ENCODE results near the gene VEGFB.

The VEGFB gene

DNA sequence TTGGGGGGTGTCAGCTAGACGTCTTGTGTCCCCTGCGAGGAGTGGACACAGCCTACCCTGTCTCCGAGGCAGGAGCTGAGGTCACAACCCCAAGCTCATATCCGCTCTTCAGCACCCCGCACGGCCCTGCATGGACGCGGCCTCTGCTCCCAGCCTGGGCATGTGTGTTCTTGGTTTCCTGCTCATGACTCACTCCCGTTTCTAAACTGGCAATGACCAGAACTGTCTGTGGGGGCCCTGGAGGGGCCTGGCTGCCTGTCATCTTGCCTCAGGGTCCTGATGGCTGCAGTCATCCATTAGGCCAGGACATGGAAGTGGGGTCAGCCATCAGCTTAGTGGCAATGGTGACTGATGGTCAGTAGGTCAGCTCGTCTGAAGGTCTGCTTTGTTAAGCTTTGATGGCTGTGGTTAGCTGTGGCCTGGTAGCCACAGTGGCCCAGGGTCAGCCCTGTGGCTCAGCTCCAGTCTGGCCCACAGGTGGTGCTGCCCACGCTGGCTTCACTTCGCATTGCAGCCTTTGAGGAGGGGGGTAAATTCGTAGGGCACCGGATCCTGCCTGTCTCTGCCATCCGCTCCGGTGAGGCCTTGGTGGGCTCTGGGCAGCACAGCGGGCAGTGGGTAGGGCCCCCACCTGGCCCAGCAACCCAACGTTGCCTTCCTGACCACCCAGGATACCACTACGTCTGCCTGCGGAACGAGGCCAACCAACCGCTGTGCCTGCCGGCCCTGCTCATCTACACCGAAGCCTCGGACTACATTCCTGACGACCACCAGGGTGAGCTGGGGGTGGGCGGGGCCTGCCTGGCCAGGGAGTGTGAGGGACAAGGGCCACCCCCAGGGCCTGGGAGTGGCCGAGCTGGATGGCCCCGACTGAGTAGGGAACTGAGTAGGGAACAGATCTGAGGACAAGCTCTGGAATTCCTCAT, 28.9 kb downstream of the VEGFB start:
- no peak for DNase-seq

DNA sequence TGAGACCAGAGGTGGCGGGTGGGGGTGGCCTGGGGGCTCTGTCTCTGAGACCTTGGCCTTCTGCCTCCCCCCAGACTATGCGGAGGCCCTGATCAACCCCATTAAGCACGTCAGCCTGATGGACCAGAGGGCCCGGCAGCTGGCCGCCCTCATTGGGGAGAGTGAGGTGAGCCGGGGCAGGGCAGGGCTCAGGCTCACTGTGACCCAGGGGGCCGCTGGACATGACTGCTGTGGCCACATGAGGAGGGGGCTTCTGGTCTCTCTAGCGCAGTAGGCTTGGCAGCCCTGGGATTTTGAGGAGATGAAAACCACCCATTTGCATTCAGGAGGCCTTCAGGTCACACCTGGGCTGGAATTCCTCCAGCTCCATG, 29.5 kb downstream of the VEGFB start:
- no peak for DNase-seq

- no peak for DNase-seq
Observed at GRCh38 chr11:64264371-64264852, 30.0 kb downstream of the VEGFB start.

GRCh38 chr11:64265176-64266160, 31.1 kb downstream of the VEGFB start:
- DNase-seq: no peak

GRCh38 chr11:64266339-64266738, 32.0 kb downstream of the VEGFB start:
- no peak for DNase-seq

- no peak for DNase-seq
Observed at GRCh38 chr11:64267207-64267945, 33.0 kb downstream of the VEGFB start.

GRCh38 chr11:64268025-64268892, 33.9 kb downstream of the VEGFB start:
- DNase-seq: no peak

- DNase-seq: peak; percentile 48
Observed at GRCh38 chr11:64268893-64269539, 34.6 kb downstream of the VEGFB start.

DNA sequence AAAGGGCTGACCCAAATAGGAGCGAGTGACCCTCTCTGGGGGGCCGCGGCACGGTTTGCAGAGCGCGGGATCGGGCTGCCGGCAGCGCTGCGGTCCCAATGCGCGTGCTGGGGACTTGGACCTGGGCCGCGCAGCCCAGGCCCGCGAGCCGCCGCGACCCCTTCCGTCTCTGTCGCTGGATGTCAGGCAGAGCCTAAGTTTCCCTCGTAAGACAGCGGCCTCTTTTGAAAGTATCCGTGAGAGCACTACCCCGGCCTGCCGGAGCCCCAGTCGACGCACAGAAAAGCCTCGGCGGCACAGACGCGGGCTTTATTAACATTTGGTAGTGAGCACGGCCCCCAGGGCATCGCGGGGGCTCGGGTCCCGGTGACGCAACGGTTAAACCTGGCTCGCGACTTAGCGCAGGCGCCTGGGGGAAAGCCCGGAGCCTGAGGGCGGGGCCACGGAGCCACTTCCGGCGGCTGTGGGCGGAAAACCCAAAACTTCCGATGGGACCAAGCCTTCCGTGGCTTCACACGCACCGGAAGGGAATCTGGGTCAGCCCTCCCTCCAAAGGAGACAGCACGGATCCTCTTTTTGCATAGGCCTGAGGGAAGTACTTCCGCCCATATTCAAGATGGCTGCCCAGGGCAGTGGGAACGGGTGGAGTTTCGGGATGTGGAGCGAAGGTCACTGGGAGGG, 35.3 kb downstream of the VEGFB start:
- DNase-seq: peak; percentile 98

- DNase-seq: no peak
Observed at GRCh38 chr11:64275031-64275800, 40.8 kb downstream of the VEGFB start.

DNA sequence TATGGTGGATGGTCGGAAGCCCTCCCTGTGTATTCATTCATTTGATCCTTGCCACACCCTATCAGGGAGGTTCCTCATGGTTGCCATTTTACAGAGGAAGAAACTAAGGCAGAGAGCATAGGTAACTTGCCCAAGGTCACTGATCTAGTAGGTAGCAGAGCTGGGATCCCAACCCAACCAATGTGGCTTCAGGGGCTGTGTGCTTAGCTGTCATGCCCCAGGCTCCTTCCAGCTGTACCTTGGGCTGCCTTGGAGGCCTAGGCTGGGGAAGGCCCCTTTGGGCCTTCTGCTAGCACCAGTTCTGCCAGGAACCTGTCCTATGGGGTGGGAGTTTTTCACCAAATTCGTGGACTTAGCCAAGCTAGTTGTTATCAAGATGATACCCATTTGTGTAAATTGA, 41.5 kb downstream of the VEGFB start:
- no peak for DNase-seq

DNA sequence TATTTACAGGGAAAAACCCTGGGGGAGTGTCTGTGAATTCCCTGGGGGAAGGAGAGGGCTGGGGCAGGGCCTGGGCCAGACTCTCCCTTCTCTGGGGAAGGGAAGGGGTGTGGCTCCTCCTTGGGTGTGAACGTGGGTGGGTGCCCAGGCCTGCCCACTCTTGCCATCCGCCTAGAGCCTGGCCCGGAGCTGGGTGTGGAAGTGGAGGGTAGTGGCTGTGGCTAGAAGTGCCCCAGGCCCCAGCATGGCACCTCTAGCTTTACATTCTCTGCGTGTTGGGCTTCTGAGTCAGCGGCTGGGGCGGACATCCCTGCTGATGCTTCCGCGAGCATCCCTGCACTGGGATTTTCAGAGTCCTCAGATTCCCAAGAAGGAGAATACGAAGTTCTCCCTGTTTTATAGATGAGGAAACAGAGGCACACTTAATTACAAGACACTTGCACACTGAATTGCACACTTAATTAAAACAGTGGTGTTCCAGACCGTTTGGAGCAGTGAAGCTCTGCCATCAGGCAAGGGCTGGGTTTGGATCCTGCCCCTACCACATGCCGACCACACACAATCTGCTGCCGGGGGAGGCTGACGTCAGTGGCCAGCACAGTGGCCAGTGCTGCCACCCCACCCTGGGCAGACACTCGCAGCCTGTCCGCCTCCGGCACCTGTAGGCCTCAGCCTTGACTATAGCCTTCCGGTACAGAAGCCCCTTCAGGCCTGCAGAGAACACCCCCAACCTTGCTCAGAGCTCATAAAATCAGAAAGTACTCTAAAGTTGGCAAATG, 42.5 kb downstream of the VEGFB start:
- no peak for DNase-seq

GRCh38 chr11:64278576-64279190, 44.3 kb downstream of the VEGFB start:
- DNase-seq: no peak

GRCh38 chr11:64281957-64282770, 47.8 kb downstream of the VEGFB start:
- DNase-seq: no peak

DNA sequence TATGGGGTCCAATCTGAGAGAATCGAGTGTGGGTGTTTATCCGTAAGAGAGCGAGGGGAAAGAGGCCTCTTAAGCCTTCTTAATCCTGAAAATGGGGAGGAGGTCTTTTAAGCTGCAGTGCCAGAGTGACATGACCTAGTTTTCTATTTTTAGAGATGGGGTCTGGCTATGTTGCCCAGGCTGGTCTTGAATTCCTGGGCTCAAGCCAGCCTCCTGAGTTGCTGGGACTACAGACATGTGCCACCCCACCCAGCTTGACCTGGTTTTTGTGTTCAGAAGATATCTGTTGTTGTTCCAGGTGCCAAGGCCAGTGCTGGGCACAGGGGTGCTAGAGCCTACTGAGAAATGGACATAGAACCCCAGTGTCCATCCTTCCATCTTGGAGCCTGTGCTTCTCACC, 48.7 kb downstream of the VEGFB start:
- no peak for DNase-seq

GRCh38 chr11:64284048-64284961, 49.9 kb downstream of the VEGFB start, which contains the start of gene BAD:
Gene BAD, minus strand, starts transcription at chr11:64284665. Its CDS starts 297 bp downstream, at chr11:64284368.
- DNase-seq: peak; percentile 94

Data from CD4-positive, alpha-beta T cell treated with Interleukin-6 for 4 hours (primary cell).